Stomach (tissue), 9 donors: ENCODE data around the gene ACOT8. TPM values are rescaled to one million over a fixed set of nuclear protein-coding genes. Genes with fewer than 3 reads are reported as not detected.

Experiments used
- DNase-seq, 2 donors: peaks; one replicate each; pipeline versions ENCODE4 v3.0.0 to v3.0.0-alpha.2; 2013 to 2019
- H3K27ac ChIP-seq, 5 donors: fragments of 200-600 bp in 4 of 5; sonication (generic) in 4 of 5; one replicate each; pipeline ENCODE4 v1.5.1; 2013 to 2019; ENCODE audit warnings: mild to moderate bottlenecking in 1 of 5, moderate library complexity in 1 of 5
- H3K27me3 ChIP-seq, 3 donors: fragments of 200-600 bp; sonication (generic); one replicate each; pipeline ENCODE4 v1.5.1; 2017 to 2019; ENCODE audit warnings: mixed run types in 1 of 3
- H3K36me3 ChIP-seq, 4 donors: fragments of 200-600 bp; sonication (generic); 1 replicate in 3 of 4; 2 replicates in 1 of 4; pipeline ENCODE4 v1.5.1; 2016 to 2019
- H3K4me1 ChIP-seq, 4 donors: fragments of 200-600 bp; sonication (generic); one replicate each; pipeline ENCODE4 v1.5.1; 2016 to 2019
- H3K4me3 ChIP-seq, 4 donors: fragments of 200-600 bp; sonication (generic) in 3 of 4; one replicate each; pipeline ENCODE4 v1.5.1; 2016 to 2019; ENCODE audit warnings: mild to moderate bottlenecking in 1 of 4
- H3K9me3 ChIP-seq, 4 donors: fragments of 200-600 bp; sonication (generic); one replicate each; pipeline ENCODE4 v1.5.1; 2016 to 2019
- CTCF ChIP-seq, 7 experiments: fragments of 450-650 bp in 4 of 7; fragments of 200-600 bp in 3 of 7; sonication (generic) in 3 of 7; IDR thresholded peaks; one replicate each; pipeline ENCODE4 v1.5.1; 2016 to 2019; ENCODE audit warnings: antibody characterized with exemption in 7 of 7, control low read depth in 2 of 7, mild to moderate bottlenecking in 1 of 7
- EP300 ChIP-seq: sonication (generic); formaldehyde crosslinking; IDR thresholded peaks from one replicate; pipeline ENCODE4 v1.6.1; 2017; ENCODE audit warnings: antibody characterized with exemption
- POLR2A ChIP-seq, 4 donors: fragments of 450-650 bp; IDR thresholded peaks; one replicate each; pipeline ENCODE4 v1.6.1; 2016; ENCODE audit warnings: antibody characterized with exemption in 4 of 4, control low read depth in 2 of 4, mild to moderate bottlenecking in 1 of 4, moderate library complexity in 1 of 4
- POLR2AphosphoS5 ChIP-seq, 3 donors: sonication (generic); formaldehyde crosslinking; IDR thresholded peaks; one replicate each; pipeline ENCODE4 v1.6.1; 2016; ENCODE audit warnings: antibody characterized with exemption in 3 of 3
- WGBS, 5 donors: extraction: QIAGEN DNeasy Blood & Tissue Kit in 3 of 5; methylation state at CpG; one replicate each; pipeline versions ENCODE4 v1.1.5 to v1.1.7; 2013 to 2018; 5-methylcytosine and 5-hydroxymethylcytosine counted together
- intact Hi-C: fragments of 100-400 bp; cut with DNase I; formaldehyde crosslinking; loops from one replicate; pipeline ENCODE4 v1.15.1; 2023; ENCODE audit warnings: low total_unique reads
- polyA plus RNA-seq, 3 donors: library from polyadenylated mRNA; stranded (reverse); fragments of 200-250 nt; gene quantifications; one replicate each; pipeline ENCODE4 v1.2.3, GENCODE V29; 2013
- total RNA-seq, 5 donors: library from RNA; depleted of rRNA; stranded (reverse); fragments of >200 nt; gene quantifications; one replicate each; pipeline versions ENCODE4 v1.1.0 to v1.2.3, GENCODE V29; 2014 to 2016
- donor health status: healthy with polysubstance abuse.
- donor health status: Bipolar disorder and iron deficiency.
- donor health status: healthy.

ACOT8 gene
- total and polyA plus RNA-seq, 8 donors: 26.6 to 216 (median 79.6) TPM

DNA sequence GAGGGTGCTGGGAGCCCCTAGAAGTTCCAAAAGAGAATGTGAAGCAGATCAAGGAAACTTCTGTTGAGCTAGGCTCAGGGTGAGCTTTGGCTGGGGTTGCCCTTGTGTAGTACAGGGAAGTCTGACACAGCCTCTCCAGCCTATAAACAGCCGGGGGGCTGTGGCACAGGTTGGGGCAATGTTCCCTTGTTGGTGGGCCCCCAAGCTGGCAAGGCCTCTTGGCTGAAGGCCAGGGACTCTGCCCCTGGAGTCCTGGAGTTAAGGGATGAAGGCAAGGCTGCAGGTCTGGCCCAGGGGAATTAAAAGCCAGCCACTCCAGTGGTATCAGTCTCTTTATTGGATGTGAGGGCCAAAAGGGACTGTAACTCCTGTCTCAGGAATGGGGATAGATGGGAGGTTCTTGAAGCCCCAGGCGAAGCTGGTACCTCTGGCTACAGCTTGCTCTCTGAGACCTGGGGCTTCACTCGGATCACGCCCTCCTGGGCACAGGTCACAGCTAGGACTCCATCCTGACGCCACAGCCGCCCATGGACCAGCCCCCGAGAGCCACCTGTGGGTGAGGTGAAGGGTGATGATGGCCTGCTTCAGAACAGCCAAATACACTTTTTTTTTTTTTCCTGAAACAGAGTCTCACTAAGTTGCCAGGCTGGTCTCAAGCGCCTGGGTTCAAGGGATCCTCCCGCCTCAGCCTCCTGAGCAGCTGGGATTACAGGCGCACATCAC lies 15.6 kb downstream of the ACOT8 start:
- H3K36me3 ChIP-seq: peaks cover 48 to 94% (median 73%) of the 10 kb centered on the region in 4 donors
- no peak overlapping the region for H3K4me3 ChIP-seq
- no peak for TF ChIP-seq POLR2A (IDR thresholded peaks at IDR 0.05)
- TF ChIP-seq POLR2AphosphoS5 (IDR thresholded peaks at IDR 0.05): no peak
- TF ChIP-seq EP300: no peak
- no peak for TF ChIP-seq CTCF (IDR thresholded peaks at IDR 0.05)
- no peak for DNase-seq
- intact Hi-C loops: no loop called here
- peaks cover 0 to 56% (median 27%) of the 10 kb centered on the region in 4 donors for H3K4me1 ChIP-seq
- no peaks in the 10 kb centered on the region for H3K9me3 ChIP-seq
- H3K27ac ChIP-seq: peak overlapping the region in 3 of 5 donors; percentile 21 to 52 (median 50)
- 89 to 95% (median 91%) methylated on average over 10 of the region's 10 CpGs for WGBS, 5 donors
- H3K27me3 ChIP-seq: no peaks in the 10 kb centered on the region

DNA sequence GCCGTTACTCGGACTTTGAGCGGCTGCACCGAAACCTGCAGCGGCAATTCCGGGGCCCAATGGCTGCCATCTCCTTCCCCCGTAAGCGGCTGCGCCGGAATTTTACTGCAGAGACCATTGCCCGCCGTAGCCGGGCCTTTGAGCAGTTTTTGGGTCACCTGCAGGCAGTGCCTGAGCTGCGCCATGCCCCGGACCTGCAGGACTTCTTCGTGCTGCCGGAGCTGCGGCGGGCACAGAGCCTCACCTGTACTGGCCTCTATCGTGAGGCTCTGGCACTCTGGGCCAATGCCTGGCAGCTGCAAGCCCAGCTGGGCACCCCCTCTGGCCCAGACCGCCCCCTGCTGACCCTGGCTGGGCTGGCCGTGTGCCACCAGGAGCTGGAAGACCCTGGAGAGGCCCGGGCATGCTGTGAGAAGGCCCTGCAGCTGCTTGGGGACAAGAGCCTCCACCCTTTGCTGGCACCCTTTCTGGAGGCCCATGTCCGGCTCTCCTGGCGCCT lies 16.4 kb downstream of the ACOT8 start:
- peak overlapping the region in 1 of 5 donors; percentile 5 for H3K27ac ChIP-seq
- TF ChIP-seq POLR2A (IDR thresholded peaks at IDR 0.05) (no peak), POLR2AphosphoS5 (IDR thresholded peaks at IDR 0.05) (no peak), CTCF (IDR thresholded peaks at IDR 0.05) (no peak), EP300 (no peak)
- peaks cover 46 to 86% (median 65%) of the 10 kb centered on the region in 4 donors for H3K36me3 ChIP-seq
- no peak overlapping the region for H3K4me3 ChIP-seq
- H3K4me1 ChIP-seq: peaks cover under 1 to 61% (median 31%) of the 10 kb centered on the region in 4 donors
- no peak for DNase-seq
- no peaks in the 10 kb centered on the region for H3K27me3 ChIP-seq
- WGBS, 5 donors: 84 to 91% (median 91%) methylated on average over 8 to 25 of the region's 25 CpGs
- intact Hi-C loops: no loop called here
- no peaks in the 10 kb centered on the region for H3K9me3 ChIP-seq

- Histone ChIP-seq H3K36me3 (peaks cover 19 to 47% (median 26%) of the 10 kb centered on the region in 4 donors), H3K27ac (peak overlapping the region in 3 of 5 donors; percentile 20 to 96 (median 94)), H3K9me3 (no peaks in the 10 kb centered on the region), H3K4me3 (peak overlapping the region in 1 of 4 donors; percentile 19), H3K4me1 (peaks cover 26 to 74% (median 55%) of the 10 kb centered on the region in 4 donors), H3K27me3 (no peaks in the 10 kb centered on the region)
- TF ChIP-seq POLR2AphosphoS5 (IDR thresholded peaks at IDR 0.05): no peak
- no peak for TF ChIP-seq POLR2A (IDR thresholded peaks at IDR 0.05)
- TF ChIP-seq EP300: no peak
- no peak for TF ChIP-seq CTCF (IDR thresholded peaks at IDR 0.05)
- no peak for DNase-seq
- intact Hi-C loops: no loop called here
- WGBS, 5 donors: 0 to 40% (median 22%) methylated on average over 1 of the region's 1 CpG
Measured at GRCh38 chr20:45836841-45837240, 20.4 kb downstream of the ACOT8 start.

DNA sequence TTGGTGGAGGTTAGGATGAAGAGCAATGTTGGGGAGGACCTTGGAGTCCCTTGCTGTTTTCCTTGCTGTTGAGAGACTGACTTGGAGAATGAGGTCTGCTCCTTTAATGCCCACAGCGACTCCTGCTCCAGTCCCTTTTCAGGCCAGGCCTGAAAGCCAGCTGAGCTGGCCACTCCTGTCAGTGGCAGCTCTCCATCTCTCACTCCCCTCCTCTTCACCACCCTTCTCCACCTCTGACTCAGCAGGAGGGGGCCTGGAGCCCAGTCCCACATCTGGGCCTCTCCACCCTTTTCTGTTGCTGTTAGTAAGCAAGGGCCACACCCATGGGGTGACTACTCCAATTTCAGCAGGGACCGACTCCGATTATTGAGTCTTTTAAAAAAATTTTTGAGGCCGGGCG lies 21.4 kb downstream of the ACOT8 start:
- Histone ChIP-seq H3K27me3 (no peaks in the 10 kb centered on the region), H3K27ac (peak overlapping the region in 4 of 5 donors; percentile 59 to 97 (median 95)), H3K4me3 (peak overlapping the region in 3 of 4 donors; percentile 16 to 81 (median 77)), H3K9me3 (no peaks in the 10 kb centered on the region), H3K4me1 (peaks cover 26 to 69% (median 50%) of the 10 kb centered on the region in 4 donors), H3K36me3 (peaks cover 9 to 37% (median 17%) of the 10 kb centered on the region in 4 donors)
- TF ChIP-seq POLR2AphosphoS5 (IDR thresholded peaks at IDR 0.05) (no peak), POLR2A (IDR thresholded peaks at IDR 0.05) (no peak), EP300 (no peak), CTCF (IDR thresholded peaks at IDR 0.05) (no peak)
- intact Hi-C loops: no loop called here
- WGBS, 5 donors: 72 to 89% (median 87%) methylated on average over 5 of the region's 5 CpGs
- DNase-seq: no peak
